ENCODE measurements around the gene UGT2B10. TPM values are rescaled to one million over a fixed set of nuclear protein-coding genes. Genes with fewer than 3 reads are reported as not detected.
"Not testable (repeated sequence)": the region's sequence is repeated elsewhere in the genome, so short reads cannot be mapped to it uniquely, and the experiment has no call there.

Gene UGT2B10
- not detected in 2 replicates for total RNA-seq (2011; cell fraction: chromatin; rRNA removed; ENCODE audit: low replicate concordance)
- not detected in 2 replicates for total RNA-seq (2011; cell fraction: nucleolus; rRNA removed)
- total RNA-seq (2011; cell fraction: nucleoplasm; rRNA removed) = not detected in 2 replicates
- total RNA-seq (2014; rRNA removed) (not detected in 2 replicates), total RNA-seq (2014; rRNA removed; fragmentation: Illumina TruSeq; extraction: Trizol) (not detected in 2 replicates), total RNA-seq (2015; rRNA removed; fragmentation: Illumina TruSeq; extraction: Trizol) (not detected in 2 replicates), total RNA-seq (2021) (0.16 and 0.18 TPM in 2 replicates), polyA plus RNA-seq (2011; rRNA removed) (not detected in 2 replicates), polyA plus RNA-seq (2014; fragmentation: Illumina TruSeq; extraction: Trizol) (not detected in 2 replicates), polyA plus RNA-seq (2014; fragmentation: Nextera tagmentation; extraction: Ambion mirVana) (not detected), polyA plus RNA-seq (2014; rRNA removed) (not detected in 2 replicates), polyA minus RNA-seq (2011; rRNA and poly(A)+ RNA removed) (not detected in 2 replicates), Bru-seq, nascent RNA (not detected), BruChase-seq, experiment 1, labeled RNA remaining after a 2-hour chase (not detected), BruChase-seq, experiment 2, labeled RNA remaining after a 6-hour chase (not detected)
- not detected in 2 replicates for polyA plus RNA-seq (2011; cell fraction: cytosol; rRNA removed)
- polyA plus RNA-seq (2011; cell fraction: nucleus; rRNA removed) = not detected in 2 replicates
- polyA plus RNA-seq (2012) = not detected in 2 replicates
- not detected in 2 replicates for polyA minus RNA-seq (2011; cell fraction: cytosol; rRNA and poly(A)+ RNA removed)
- polyA minus RNA-seq (2011; cell fraction: nucleus; rRNA and poly(A)+ RNA removed) = not detected in 2 replicates
- long read RNA-seq, experiment 1 = 0 reads
- long read RNA-seq, experiment 2 = 0 reads
- long read RNA-seq, experiment 3 = 0 reads

DNA sequence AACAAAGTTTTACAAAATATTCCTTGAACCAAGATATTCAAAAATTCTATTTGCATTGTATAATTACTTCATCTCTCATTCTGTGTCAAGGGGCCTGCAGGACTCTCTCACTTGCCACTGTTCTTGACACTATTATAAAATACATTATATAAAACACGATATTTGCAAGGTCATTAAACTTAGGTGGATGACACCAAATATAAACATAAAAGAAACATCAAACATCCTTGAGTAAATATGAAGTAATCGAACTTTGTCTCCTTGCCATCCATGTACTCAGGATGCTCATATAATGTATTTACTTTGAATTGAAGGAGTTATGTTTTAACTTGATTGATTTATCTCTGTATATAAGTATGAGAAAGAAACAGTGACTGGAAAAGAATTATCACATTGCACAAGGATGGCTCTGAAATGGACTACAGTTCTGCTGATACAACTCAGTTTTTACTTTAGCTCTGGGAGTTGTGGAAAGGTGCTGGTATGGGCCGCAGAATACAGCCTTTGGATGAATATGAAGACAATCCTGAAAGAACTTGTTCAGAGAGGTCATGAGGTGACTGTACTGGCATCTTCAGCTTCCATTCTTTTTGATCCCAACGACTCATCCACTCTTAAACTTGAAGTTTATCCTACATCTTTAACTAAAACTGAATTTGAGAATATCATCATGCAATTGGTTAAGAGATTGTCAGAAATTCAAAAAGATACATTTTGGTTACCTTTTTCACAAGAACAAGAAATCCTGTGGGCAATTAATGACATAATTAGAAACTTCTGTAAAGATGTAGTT is at the start of gene UGT2B10:
TSS of gene UGT2B10 (plus strand) at position 378 of the 793 bp plus-strand sequence. CDS start at position 404, 26 bp downstream.
- ATAC-seq; H3K27ac ChIP-seq (ENCODE audit: extremely low read depth, low read depth, low read length); in situ Hi-C loops (cut with MboI); H3K4me3 ChIP-seq; H3K4me2 ChIP-seq (ENCODE audit: insufficient read depth, low read length); H3K36me3 ChIP-seq (ENCODE audit: control insufficient read depth, insufficient read depth, low read length); H3K4me1 ChIP-seq (replicated peaks in 1 of 2; ENCODE audit: control insufficient read depth in 2 of 2, insufficient read depth in 2 of 2, low read length in 2 of 2); intact Hi-C loops (cut with micrococcal nuclease); H2AFZ ChIP-seq (ENCODE audit: low read depth, low read length); H4K20me1 ChIP-seq (replicated peaks; ENCODE audit: control insufficient read depth, insufficient read depth, low read length); H3K79me2 ChIP-seq (ENCODE audit: control insufficient read depth, insufficient read depth, low read length); H3K27me3 ChIP-seq (ENCODE audit: control insufficient read depth in 2 of 2, insufficient read depth in 2 of 2, low read length in 2 of 2); CTCF ChIA-PET (ENCODE audit: low intra/inter-chr PET ratio); H3K9ac ChIP-seq (ENCODE audit: insufficient read depth in 1 of 2, low read depth in 2 of 2, low read length in 2 of 2); DNase-seq (ENCODE audit: extremely low read depth in 1 of 4, low spot score in 3 of 4); POLR2A ChIA-PET; BruUV-seq (replicated peaks); H3K9me3 ChIP-seq (replicated peaks; ENCODE audit: control insufficient read depth, insufficient read depth, low read depth, low read length); H3K9me1 ChIP-seq (ENCODE audit: control insufficient read depth, insufficient read depth, low read length); FAIRE-seq: not testable (repeated sequence)
- 2% methylated on average over 4 of the region's 4 CpGs for WGBS (ENCODE audit: insufficient coverage, low coverage, missing lambda C conversion rate)

- H3K9ac ChIP-seq (ENCODE audit: insufficient read depth in 1 of 2, low read depth in 2 of 2, low read length in 2 of 2); H3K4me3 ChIP-seq; BruUV-seq (replicated peaks); CTCF ChIA-PET (ENCODE audit: low intra/inter-chr PET ratio); FAIRE-seq; POLR2A ChIA-PET; H4K20me1 ChIP-seq (replicated peaks; ENCODE audit: control insufficient read depth, insufficient read depth, low read length); H3K27me3 ChIP-seq (ENCODE audit: control insufficient read depth in 2 of 2, insufficient read depth in 2 of 2, low read length in 2 of 2); DNase-seq (ENCODE audit: extremely low read depth in 1 of 4, low spot score in 3 of 4); H3K4me1 ChIP-seq (replicated peaks in 1 of 2; ENCODE audit: control insufficient read depth in 2 of 2, insufficient read depth in 2 of 2, low read length in 2 of 2); H3K27ac ChIP-seq (ENCODE audit: extremely low read depth, low read depth, low read length); H3K9me1 ChIP-seq (ENCODE audit: control insufficient read depth, insufficient read depth, low read length); H3K9me3 ChIP-seq (replicated peaks; ENCODE audit: control insufficient read depth, insufficient read depth, low read depth, low read length); intact Hi-C loops (cut with micrococcal nuclease); H3K4me2 ChIP-seq (ENCODE audit: insufficient read depth, low read length); H3K79me2 ChIP-seq (ENCODE audit: control insufficient read depth, insufficient read depth, low read length); H3K36me3 ChIP-seq (ENCODE audit: control insufficient read depth, insufficient read depth, low read length); H2AFZ ChIP-seq (ENCODE audit: low read depth, low read length); ATAC-seq: not testable (repeated sequence)
- in situ Hi-C loops (cut with MboI) = loop anchor here (25.0 kb wide), 1 partner anchor 1090 kb away; the partner anchor contains the start of gene SULT1E1
These were observed 44.0 kb upstream of the UGT2B10 start for GRCh38 chr4:68771836-68772235.
